Endothelial cell (in vitro differentiated cells): ENCODE results near the gene PPM1N. TPM values are rescaled to one million over a fixed set of nuclear protein-coding genes. Genes with fewer than 3 reads are reported as not detected.
A peak's percentile ranks its signal among the peaks of the same experiment; 100 is the strongest.

Experiments used
- DNase-seq: peaks from one replicate; pipeline ENCODE4 v3.0.0; 2021; ENCODE audit warnings: low spot score
- H3K27ac Mint-ChIP-seq: one replicate; pipeline ENCODE4 v1.8.0; 2021; ENCODE audit warnings: mixed read lengths, inconsistent platforms; ENCODE audit not compliant: unreplicated experiment
- H3K27me3 Mint-ChIP-seq: one replicate; pipeline ENCODE4 v1.8.0; 2021; ENCODE audit warnings: mild to moderate bottlenecking, moderate library complexity, mixed read lengths, inconsistent platforms; ENCODE audit not compliant: unreplicated experiment
- H3K36me3 Mint-ChIP-seq: one replicate; pipeline ENCODE4 v1.8.0; 2021; ENCODE audit warnings: mild to moderate bottlenecking, low read depth, mixed read lengths, inconsistent platforms; ENCODE audit not compliant: unreplicated experiment
- H3K4me1 Mint-ChIP-seq: one replicate; pipeline ENCODE4 v1.8.0; 2021; ENCODE audit warnings: mild to moderate bottlenecking, mixed read lengths, inconsistent platforms; ENCODE audit not compliant: unreplicated experiment
- H3K4me3 Mint-ChIP-seq: one replicate; pipeline ENCODE4 v1.8.0; 2021; ENCODE audit warnings: mild to moderate bottlenecking, mixed read lengths, inconsistent platforms; ENCODE audit not compliant: unreplicated experiment
- H3K9me3 Mint-ChIP-seq: one replicate; pipeline ENCODE4 v1.8.0; 2021; ENCODE audit warnings: mixed read lengths, inconsistent platforms; ENCODE audit not compliant: unreplicated experiment
- CTCF ChIP-seq: fragments of 200-600 bp; sonication (generic); IDR thresholded peaks from one replicate; pipeline ENCODE4 v1.5.0; 2021; ENCODE audit warnings: antibody characterized with exemption; ENCODE audit not compliant: unreplicated experiment
- total RNA-seq: library from RNA; stranded (reverse); fragmentation: NEBNext Ultra II Directional; extraction: Animal tissue kit (Norgen Biotek cat#: 25700); gene quantifications from one replicate; pipeline ENCODE4 v1.2.1, GENCODE V29; 2021; ENCODE audit not compliant: unreplicated experiment

The PPM1N gene
- total RNA-seq, 1 donor from 2014 or later = 0.33 TPM

- Mint-ChIP-seq H3K36me3 (peaks cover 5% of the 10 kb centered on the region), H3K27me3 (peaks cover 39% of the 10 kb centered on the region), H3K9me3 (no peaks in the 10 kb centered on the region), H3K27ac (peak overlapping the region; percentile 99), H3K4me3 (peak overlapping the region; percentile 92), H3K4me1 (peaks cover 30% of the 10 kb centered on the region)
- no peak for TF ChIP-seq CTCF
- no peak for DNase-seq
These were observed 46.3 kb upstream of the PPM1N start for GRCh38 chr19:45451850-45452387.

GRCh38 chr19:45455707-45456499 is 42.3 kb upstream of the PPM1N start:
- Mint-ChIP-seq H3K36me3 (peaks cover 5% of the 10 kb centered on the region), H3K9me3 (no peaks in the 10 kb centered on the region), H3K4me3 (no peak overlapping the region), H3K4me1 (peaks cover 13% of the 10 kb centered on the region), H3K27me3 (peaks cover 21% of the 10 kb centered on the region), H3K27ac (peak overlapping the region; percentile 70)
- no peak for TF ChIP-seq CTCF
- DNase-seq = peak; percentile 56

- Mint-ChIP-seq H3K27me3 (peaks cover 16% of the 10 kb centered on the region), H3K4me3 (no peak overlapping the region), H3K4me1 (peaks cover 8% of the 10 kb centered on the region), H3K27ac (no peak overlapping the region), H3K9me3 (no peaks in the 10 kb centered on the region), H3K36me3 (peaks cover 4% of the 10 kb centered on the region)
- no peak for TF ChIP-seq CTCF
- no peak for DNase-seq
These were observed 41.8 kb upstream of the PPM1N start for GRCh38 chr19:45456500-45456815.

GRCh38 chr19:45457776-45458175 is 40.5 kb upstream of the PPM1N start:
- peaks cover 5% of the 10 kb centered on the region for H3K4me1 Mint-ChIP-seq
- no peak for TF ChIP-seq CTCF
- no peak for DNase-seq
- H3K9me3 Mint-ChIP-seq = no peaks in the 10 kb centered on the region
- H3K27ac Mint-ChIP-seq = no peak overlapping the region
- no peak overlapping the region for H3K4me3 Mint-ChIP-seq
- no peaks in the 10 kb centered on the region for H3K36me3 Mint-ChIP-seq
- H3K27me3 Mint-ChIP-seq = peaks cover 9% of the 10 kb centered on the region

- Mint-ChIP-seq H3K4me3 (no peak overlapping the region), H3K27ac (no peak overlapping the region), H3K9me3 (no peaks in the 10 kb centered on the region), H3K4me1 (no peaks in the 10 kb centered on the region), H3K36me3 (no peaks in the 10 kb centered on the region), H3K27me3 (peaks cover 10% of the 10 kb centered on the region)
- no peak for TF ChIP-seq CTCF
- DNase-seq = no peak
These were observed 37.4 kb upstream of the PPM1N start for GRCh38 chr19:45460807-45461347.
